A549 (cell line): Measurements from ENCODE around the gene MGAT5.

Source experiments
- BHLHE40 ChIP-seq: IDR thresholded peaks from 2 replicates; pipeline ENCODE4 v1.6.1; 2012; ENCODE audit warnings: low read depth, low read length, inconsistent platforms
- CTCF ChIP-seq: fragments of >200 bp; sonication (Bioruptor Twin); formaldehyde crosslinking; IDR thresholded peaks from 3 replicates; pipeline ENCODE4 v1.5.1; 2016
- EP300 ChIP-seq, 2 experiments: fragments of >200 bp; sonication (Bioruptor Twin); formaldehyde crosslinking; IDR thresholded peaks; 2 replicates in 1 of 2; 3 replicates in 1 of 2; pipeline ENCODE4 v1.6.1; 2016 to 2017
- KDM1A ChIP-seq: fragments of 200-600 bp; sonication (generic); IDR thresholded peaks from 2 replicates; pipeline ENCODE4 v1.6.1; 2016; ENCODE audit warnings: low read depth, mild to moderate bottlenecking
- POLR2A ChIP-seq: IDR thresholded peaks from 2 replicates; pipeline ENCODE4 v1.6.1; 2012; ENCODE audit warnings: mild to moderate bottlenecking, low read length
- RAD21 ChIP-seq, 2 experiments: fragments of >200 bp in 1 of 2; sonication (Bioruptor Twin) in 1 of 2; formaldehyde crosslinking in 1 of 2; IDR thresholded peaks in 1 of 2; conservative IDR thresholded peaks in 1 of 2; 2 replicates in 1 of 2; 3 replicates in 1 of 2; pipeline ENCODE4 v1.6.1; 2012 to 2018; ENCODE audit warnings: inconsistent platforms in 1 of 2

GRCh38 chr2:134252092-134252750 is 1.7 kb upstream of the MGAT5 start:
- TF ChIP-seq CTCF (no peak), BHLHE40 (no peak), KDM1A (no peak), POLR2A (no peak), EP300 (IDR thresholded peaks at IDR 0.05) (no peak), RAD21 (conservative IDR thresholded peaks at IDR 0.05 in 1 of 2, IDR thresholded peaks at IDR 0.05 in 1 of 2) (no peak)
